ENCODE results near the gene ZNF385B. TPM values are rescaled to one million over a fixed set of nuclear protein-coding genes. Genes with fewer than 3 reads are reported as not detected.

The ZNF385B gene
- polyA plus RNA-seq, 1 donor (not counting 4 experiments of a cell fraction or from before 2014, with no cell fraction given): 0.17 TPM

GRCh38 chr2:179677746-179678505 lies 183.5 kb downstream of the ZNF385B start:
- Histone ChIP-seq H3K36me3 (ENCODE audit: control insufficient read depth in 2 of 2, extremely low read depth in 1 of 2, insufficient read depth in 2 of 2, low read length in 2 of 2) (no peaks in the 10 kb centered on the region), H3K4me2 (ENCODE audit: control insufficient read depth, extremely low read depth, insufficient read depth, low read depth, low read length) (no peak overlapping the region), H3K27me3 (ENCODE audit: control insufficient read depth, extremely low read depth, insufficient read depth, low read length) (no peaks in the 10 kb centered on the region), H3K9me1 (ENCODE audit: control insufficient read depth, extremely low read depth, insufficient read depth, low read length) (no peaks in the 10 kb centered on the region), H2AFZ (ENCODE audit: control insufficient read depth, low read length) (no peak overlapping the region), H4K20me1 (ENCODE audit: control insufficient read depth, extremely low read depth, insufficient read depth, low read length) (no peaks in the 10 kb centered on the region), H3K4me1 (ENCODE audit: control insufficient read depth, extremely low read depth, insufficient read depth, low read length) (no peaks in the 10 kb centered on the region), H3K27ac (ENCODE audit: control insufficient read depth, insufficient read depth, low read length) (no peak overlapping the region), H3K79me2 (ENCODE audit: control insufficient read depth, insufficient read depth, low read length) (no peaks in the 10 kb centered on the region), H3K9ac (ENCODE audit: control insufficient read depth, extremely low read depth, insufficient read depth, low read length) (no peak overlapping the region), H3K9me3 (ENCODE audit: control insufficient read depth, low read depth, low read length) (no peaks in the 10 kb centered on the region), H3K4me3 (ENCODE audit: control insufficient read depth in 2 of 3, extremely low read depth in 1 of 3, insufficient read depth in 2 of 3, low read depth in 1 of 3, low read length in 3 of 3) (no peak overlapping the region)
- dilution Hi-C loops (cut with MboI; ENCODE audit: extremely low pct_ligation_motif_present, low sequenced_read_pairs): no loop called here
- TF ChIP-seq CTCF (optimal IDR thresholded peaks at IDR 0.05 in 1 of 3, IDR thresholded peaks at IDR 0.05 in 1 of 3, conservative IDR thresholded peaks at IDR 0.05 in 1 of 3; ENCODE audit: extremely low read depth in 1 of 3, insufficient read depth in 2 of 3, low read length in 3 of 3) (no peak), EZH2 (IDR thresholded peaks at IDR 0.05; ENCODE audit: low read length) (no peak)
- FAIRE-seq: no peak
- no peak for DNase-seq (ENCODE audit: low read depth, low spot score)

- Histone ChIP-seq H3K9me1 (ENCODE audit: control insufficient read depth, extremely low read depth, insufficient read depth, low read length) (no peaks in the 10 kb centered on the region), H4K20me1 (ENCODE audit: control insufficient read depth, extremely low read depth, insufficient read depth, low read length) (no peaks in the 10 kb centered on the region), H3K9me3 (ENCODE audit: control insufficient read depth, low read depth, low read length) (no peaks in the 10 kb centered on the region), H3K4me2 (ENCODE audit: control insufficient read depth, extremely low read depth, insufficient read depth, low read depth, low read length) (no peak overlapping the region), H3K36me3 (ENCODE audit: control insufficient read depth in 2 of 2, extremely low read depth in 1 of 2, insufficient read depth in 2 of 2, low read length in 2 of 2) (no peaks in the 10 kb centered on the region), H3K79me2 (ENCODE audit: control insufficient read depth, insufficient read depth, low read length) (no peaks in the 10 kb centered on the region), H3K4me1 (ENCODE audit: control insufficient read depth, extremely low read depth, insufficient read depth, low read length) (no peaks in the 10 kb centered on the region), H3K27me3 (ENCODE audit: control insufficient read depth, extremely low read depth, insufficient read depth, low read length) (no peaks in the 10 kb centered on the region), H2AFZ (ENCODE audit: control insufficient read depth, low read length) (no peak overlapping the region), H3K27ac (ENCODE audit: control insufficient read depth, insufficient read depth, low read length) (no peak overlapping the region), H3K4me3 (ENCODE audit: control insufficient read depth in 2 of 3, extremely low read depth in 1 of 3, insufficient read depth in 2 of 3, low read depth in 1 of 3, low read length in 3 of 3) (no peak overlapping the region), H3K9ac (ENCODE audit: control insufficient read depth, extremely low read depth, insufficient read depth, low read length) (no peak overlapping the region)
- TF ChIP-seq EZH2 (IDR thresholded peaks at IDR 0.05; ENCODE audit: low read length) (no peak), CTCF (optimal IDR thresholded peaks at IDR 0.05 in 1 of 3, IDR thresholded peaks at IDR 0.05 in 1 of 3, conservative IDR thresholded peaks at IDR 0.05 in 1 of 3; ENCODE audit: extremely low read depth in 1 of 3, insufficient read depth in 2 of 3, low read length in 3 of 3) (no peak)
- dilution Hi-C loops (cut with MboI; ENCODE audit: extremely low pct_ligation_motif_present, low sequenced_read_pairs): no loop called here
- no peak for FAIRE-seq
- no peak for DNase-seq (ENCODE audit: low read depth, low spot score)
These were observed 184.2 kb downstream of the ZNF385B start for GRCh38 chr2:179677077-179677688.
